Ascending aorta (tissue), 2 donors: ENCODE results near the gene PLEKHA1. TPM values are rescaled to one million over a fixed set of nuclear protein-coding genes. Genes with fewer than 3 reads are reported as not detected.

Experiments used
- DNase-seq, 2 donors: peaks; one replicate each; pipeline ENCODE4 v3.0.0-alpha.2; 2019; ENCODE audit warnings: low spot score in 2 of 2
- H3K27ac ChIP-seq, 2 donors: fragments of 200-600 bp; sonication (generic); one replicate each; pipeline ENCODE4 v1.5.1; 2016 to 2017; ENCODE audit warnings: mild to moderate bottlenecking in 1 of 2
- H3K27me3 ChIP-seq: fragments of 200-600 bp; sonication (generic); one replicate; pipeline ENCODE4 v1.5.1; 2017
- H3K36me3 ChIP-seq, 2 donors: fragments of 200-600 bp; sonication (generic); one replicate each; pipeline ENCODE4 v1.5.1; 2016
- H3K4me1 ChIP-seq, 2 donors: fragments of 200-600 bp; sonication (generic); one replicate each; pipeline ENCODE4 v1.5.1; 2016 to 2017; ENCODE audit warnings: mild to moderate bottlenecking in 1 of 2
- H3K4me3 ChIP-seq, 2 donors: fragments of 200-600 bp; sonication (generic); one replicate each; pipeline ENCODE4 v1.5.1; 2016 to 2017; ENCODE audit warnings: mild to moderate bottlenecking in 1 of 2
- H3K9me3 ChIP-seq, 2 donors: fragments of 200-600 bp; sonication (generic); one replicate each; pipeline ENCODE4 v1.5.1; 2016
- CTCF ChIP-seq, 3 experiments: fragments of 200-600 bp in 2 of 3; fragments of 450-650 bp in 1 of 3; sonication (generic) in 2 of 3; IDR thresholded peaks; one replicate each; pipeline ENCODE4 v1.5.1; 2016 to 2019; ENCODE audit warnings: antibody characterized with exemption in 3 of 3, mild to moderate bottlenecking in 1 of 3, moderate library complexity in 1 of 3
- intact Hi-C: fragments of 100-400 bp; cut with DNase I; formaldehyde crosslinking; loops from one replicate; pipeline ENCODE4 v1.15.1; 2023
- total RNA-seq: library from RNA; depleted of rRNA; stranded (reverse); fragments of >200 nt; gene quantifications from one replicate; pipeline ENCODE4 v1.1.0, GENCODE V29; 2016

The PLEKHA1 gene
- total RNA-seq, 1 donor from 2014 or later, result 128 TPM

- peak overlapping the region; percentile 88 to 99 for H3K27ac ChIP-seq
- peak in 1 of 2 donors; percentile 79 for DNase-seq
- peaks cover 0 to 20% of the 10 kb centered on the region in 2 donors for H3K4me1 ChIP-seq
- intact Hi-C loops, result loop anchor here (1.0 to 10.0 kb wide), 8 partner anchors 42 to 779 kb away; partner anchors contain the start of genes ATE1 and BUB3
- peak overlapping the region; percentile 78 to 95 for H3K4me3 ChIP-seq
- H3K9me3 ChIP-seq, result no peaks in the 10 kb centered on the region
- H3K27me3 ChIP-seq, result no peaks in the 10 kb centered on the region
- TF ChIP-seq CTCF (IDR thresholded peaks at IDR 0.05), result no peak
- H3K36me3 ChIP-seq, result no peaks in the 10 kb centered on the region
Observed at GRCh38 chr10:122374859-122375678, 561 bp downstream of the PLEKHA1 start.

DNA sequence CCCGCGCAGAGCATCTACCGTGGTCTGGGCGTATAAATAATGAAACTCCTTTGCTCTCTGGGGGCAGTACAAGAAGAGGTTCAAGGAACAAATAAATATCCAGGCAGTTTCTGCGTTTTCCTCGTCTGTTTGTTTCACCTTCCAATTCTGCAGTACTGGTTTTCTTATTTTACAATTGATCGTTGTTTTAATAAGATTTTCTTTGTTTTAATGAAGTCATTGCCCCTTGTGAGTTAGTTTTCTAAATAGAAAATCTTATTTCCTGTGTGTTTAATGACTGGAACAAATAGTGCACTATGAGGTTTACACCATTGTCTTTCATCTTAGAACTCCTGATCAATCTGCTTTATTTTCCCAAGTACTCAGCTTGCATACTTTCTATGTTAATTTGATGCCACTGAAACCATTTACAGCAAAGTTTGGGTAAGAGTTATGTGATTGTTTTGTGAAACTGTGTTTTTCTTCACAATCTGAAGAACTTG lies 1.2 kb downstream of the PLEKHA1 start:
- Histone ChIP-seq H3K27me3 (no peaks in the 10 kb centered on the region), H3K27ac (peak overlapping the region; percentile 88 to 99), H3K4me3 (peak overlapping the region; percentile 78 to 95), H3K4me1 (peaks cover 0 to 20% of the 10 kb centered on the region in 2 donors), H3K36me3 (no peaks in the 10 kb centered on the region), H3K9me3 (no peaks in the 10 kb centered on the region)
- TF ChIP-seq CTCF (IDR thresholded peaks at IDR 0.05), result no peak
- DNase-seq, result no peak
- intact Hi-C loops, result loop anchor here (2.0 to 10.0 kb wide), 5 partner anchors 42 to 448 kb away; partner anchors contain the start of gene ATE1

GRCh38 chr10:122376364-122376961 lies 2.0 kb downstream of the PLEKHA1 start:
- no peak overlapping the region for H3K27ac ChIP-seq
- intact Hi-C loops, result loop anchor here (5.0 to 10.0 kb wide), 3 partner anchors 41 to 449 kb away; partner anchors contain the start of gene ATE1
- no peak for DNase-seq
- H3K36me3 ChIP-seq, result no peaks in the 10 kb centered on the region
- no peaks in the 10 kb centered on the region for H3K27me3 ChIP-seq
- no peak for TF ChIP-seq CTCF (IDR thresholded peaks at IDR 0.05)
- peaks cover 0 to 20% of the 10 kb centered on the region in 2 donors for H3K4me1 ChIP-seq
- no peaks in the 10 kb centered on the region for H3K9me3 ChIP-seq
- peak overlapping the region in 1 of 2 donors; percentile 95 for H3K4me3 ChIP-seq

DNA sequence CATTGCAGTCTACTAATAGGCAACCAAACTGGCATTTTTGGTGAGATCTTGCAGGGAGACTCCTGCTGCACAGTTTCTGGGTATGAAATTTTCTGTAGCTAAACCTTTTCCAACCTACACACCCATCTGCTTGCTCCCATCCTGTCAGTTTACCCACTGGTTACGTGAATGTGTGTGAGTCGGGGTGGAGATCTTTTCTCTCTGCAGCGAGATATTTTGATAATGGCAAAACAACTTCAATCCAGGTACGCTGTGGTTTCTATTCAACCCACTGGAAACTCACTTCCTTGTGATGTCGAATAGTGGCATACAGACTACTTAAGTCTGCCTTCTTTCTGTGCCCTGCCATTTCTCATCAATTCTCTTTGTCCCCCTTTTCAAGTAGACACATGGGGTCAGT lies 4.5 kb downstream of the PLEKHA1 start:
- no peak for TF ChIP-seq CTCF (IDR thresholded peaks at IDR 0.05)
- intact Hi-C loops, result loop anchor here (5.0 to 10.0 kb wide), 3 partner anchors 38 to 452 kb away; partner anchors contain the start of gene ATE1
- H3K9me3 ChIP-seq, result no peaks in the 10 kb centered on the region
- peaks cover 0 to 11% of the 10 kb centered on the region in 2 donors for H3K4me1 ChIP-seq
- no peak overlapping the region for H3K27ac ChIP-seq
- H3K4me3 ChIP-seq, result no peak overlapping the region
- H3K36me3 ChIP-seq, result no peaks in the 10 kb centered on the region
- no peak for DNase-seq
- no peaks in the 10 kb centered on the region for H3K27me3 ChIP-seq

- intact Hi-C loops, result loop anchor here (5.0 to 10.0 kb wide), 3 partner anchors 38 to 452 kb away; partner anchors contain the start of gene ATE1
- no peak for DNase-seq
- Histone ChIP-seq H3K27ac (no peak overlapping the region), H3K4me1 (peaks cover 0 to 11% of the 10 kb centered on the region in 2 donors), H3K9me3 (no peaks in the 10 kb centered on the region), H3K36me3 (no peaks in the 10 kb centered on the region), H3K4me3 (no peak overlapping the region), H3K27me3 (no peaks in the 10 kb centered on the region)
- TF ChIP-seq CTCF (IDR thresholded peaks at IDR 0.05), result no peak
Observed at GRCh38 chr10:122379537-122379936, 5.0 kb downstream of the PLEKHA1 start.
